HuH-7 (cell line): ENCODE data around the gene GSTM4.

Experiments
- DNase-seq: peaks from one replicate; pipeline ENCODE4 v3.0.0; 2011; ENCODE audit warnings: low spot score

The GSTM4 gene

GRCh38 chr1:109655615-109656519 is at the start of gene GSTM4:
Gene GSTM4, plus strand, starts transcription at chr1:109656099. Its CDS starts 291 bp downstream, at chr1:109656390.
- DNase-seq, result peak; percentile 84

DNA sequence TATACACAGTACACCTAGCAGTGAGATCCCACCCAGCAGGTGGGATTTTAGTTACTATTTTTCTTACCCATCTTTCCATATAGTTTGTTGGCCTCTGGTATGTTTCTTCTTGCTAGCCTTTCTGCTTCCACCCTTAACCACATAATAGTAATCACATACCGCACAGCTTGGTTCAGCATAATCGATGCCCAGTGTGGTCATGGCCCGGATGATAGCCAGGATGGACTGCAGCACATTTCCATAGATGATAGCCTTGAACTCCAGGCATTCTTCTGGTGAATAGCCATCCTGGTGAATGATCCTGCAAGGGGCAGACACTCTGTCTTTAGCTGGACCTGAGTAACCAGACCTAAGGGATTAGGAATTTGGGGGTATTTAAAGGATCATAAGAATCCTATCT is 46.0 kb upstream of the GSTM4 start:
- DNase-seq, result no peak

GRCh38 chr1:109610609-109611307 is 45.1 kb upstream of the GSTM4 start:
- no peak for DNase-seq

- no peak for DNase-seq
Observed at GRCh38 chr1:109611308-109611990, 44.5 kb upstream of the GSTM4 start.

- DNase-seq, result no peak
Observed at GRCh38 chr1:109613361-109614147, 42.3 kb upstream of the GSTM4 start.

GRCh38 chr1:109615879-109616278 is 40.0 kb upstream of the GSTM4 start:
- no peak for DNase-seq

DNA sequence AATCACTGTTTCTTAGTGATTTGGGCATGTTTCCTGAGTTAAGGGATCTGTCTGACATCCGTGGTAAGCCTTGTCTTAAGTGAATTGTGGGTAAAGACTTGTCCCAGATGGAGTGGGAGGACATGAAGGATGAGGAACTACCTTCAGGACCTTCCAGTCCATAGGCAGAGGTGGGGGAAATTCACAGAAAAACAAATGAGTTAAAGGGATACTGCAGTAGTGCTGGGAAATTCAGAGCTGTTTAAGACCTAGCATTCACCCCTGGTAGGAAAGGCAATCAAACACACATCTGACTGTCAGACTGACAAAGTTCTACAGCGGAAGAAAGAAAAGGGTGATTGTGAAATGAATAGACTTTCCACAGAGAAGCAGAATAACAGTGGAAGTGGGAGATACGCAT is 39.5 kb upstream of the GSTM4 start:
- no peak for DNase-seq

DNA sequence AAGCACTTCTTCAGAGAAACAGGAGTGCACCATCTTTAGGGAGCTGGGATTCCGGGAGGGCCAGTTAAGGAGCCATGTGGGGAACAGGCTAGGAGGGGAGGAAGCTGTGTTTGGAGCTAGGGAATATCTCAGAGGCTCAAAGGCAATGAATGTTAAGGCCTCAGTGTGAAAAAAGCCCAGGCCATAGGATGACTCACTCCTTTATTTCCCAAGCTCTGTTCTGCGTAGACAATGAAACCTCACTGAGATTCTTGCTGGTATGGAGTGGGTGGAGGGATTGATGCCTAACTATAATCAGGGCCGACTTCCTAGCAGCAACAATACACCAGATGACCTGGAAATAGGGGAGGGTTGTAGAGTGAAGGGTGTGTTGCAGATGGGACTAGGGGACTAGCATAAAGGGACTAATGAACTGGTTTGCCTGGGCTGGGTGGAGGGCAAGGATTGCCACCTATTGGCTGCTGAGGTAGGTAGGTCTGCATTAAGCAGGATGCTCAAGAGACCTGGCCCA is 38.6 kb upstream of the GSTM4 start:
- DNase-seq, result peak; percentile 43

DNA sequence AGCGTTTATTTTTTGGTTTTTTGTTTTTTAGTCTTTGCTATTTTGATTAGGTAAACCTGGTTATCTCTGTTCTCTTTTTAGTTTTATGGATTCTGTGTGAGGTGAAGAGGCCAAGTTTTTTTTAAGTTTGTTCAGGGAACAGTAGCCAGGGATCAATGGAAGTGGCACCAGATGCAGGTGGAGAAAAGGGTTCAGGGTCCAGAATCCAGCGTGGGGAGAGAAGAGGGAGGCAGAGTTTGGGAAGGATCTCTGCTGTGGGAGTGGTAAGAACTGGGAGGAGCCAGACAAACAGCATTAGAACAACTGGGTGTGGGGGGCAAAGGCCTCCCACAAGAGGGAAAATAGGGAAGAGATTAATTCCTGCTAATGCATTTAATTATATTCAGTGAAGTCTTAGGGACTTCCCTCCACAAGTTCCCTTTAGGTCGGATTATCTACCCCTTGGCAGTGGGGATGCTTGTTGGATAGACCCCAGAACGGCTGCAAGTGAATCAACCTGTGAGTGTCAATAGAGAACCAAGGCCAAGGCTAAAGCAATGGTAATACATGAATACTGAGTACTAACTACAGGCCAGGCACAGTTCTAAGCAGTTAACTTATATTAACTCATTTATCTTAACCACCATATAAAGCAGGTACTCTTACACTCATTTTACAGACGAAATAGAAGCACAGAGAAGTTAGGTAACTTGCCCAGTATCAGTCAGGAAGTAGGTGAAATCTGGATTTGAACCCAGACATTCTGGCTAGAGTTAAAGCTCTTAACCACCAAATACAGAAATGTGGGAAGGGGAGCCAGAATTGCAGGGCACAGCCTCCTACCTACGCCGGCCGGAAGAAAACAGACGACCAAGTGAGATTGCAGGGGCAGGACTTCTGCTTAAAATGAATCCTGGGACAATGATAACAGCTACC is 37.0 kb upstream of the GSTM4 start:
- DNase-seq, result peak; percentile 42

- peak; percentile 78 for DNase-seq
Observed at GRCh38 chr1:109619576-109620400, 36.1 kb upstream of the GSTM4 start, which contains the start of the genes AMPD2 and GNAT2. Gene AMPD2, plus strand, starts transcription at chr1:109619837. Its CDS starts 1,339 bp downstream, at chr1:109621176. Gene GNAT2, minus strand, starts transcription at chr1:109619616. Its CDS starts 6,746 bp downstream, at chr1:109612870.

GRCh38 chr1:109620401-109620791 is 35.5 kb upstream of the GSTM4 start:
- DNase-seq, result peak; percentile 70

GRCh38 chr1:109620841-109621286 is 35.0 kb upstream of the GSTM4 start:
- DNase-seq, result peak; percentile 97

GRCh38 chr1:109621379-109622136 is 34.3 kb upstream of the GSTM4 start:
- no peak for DNase-seq

DNA sequence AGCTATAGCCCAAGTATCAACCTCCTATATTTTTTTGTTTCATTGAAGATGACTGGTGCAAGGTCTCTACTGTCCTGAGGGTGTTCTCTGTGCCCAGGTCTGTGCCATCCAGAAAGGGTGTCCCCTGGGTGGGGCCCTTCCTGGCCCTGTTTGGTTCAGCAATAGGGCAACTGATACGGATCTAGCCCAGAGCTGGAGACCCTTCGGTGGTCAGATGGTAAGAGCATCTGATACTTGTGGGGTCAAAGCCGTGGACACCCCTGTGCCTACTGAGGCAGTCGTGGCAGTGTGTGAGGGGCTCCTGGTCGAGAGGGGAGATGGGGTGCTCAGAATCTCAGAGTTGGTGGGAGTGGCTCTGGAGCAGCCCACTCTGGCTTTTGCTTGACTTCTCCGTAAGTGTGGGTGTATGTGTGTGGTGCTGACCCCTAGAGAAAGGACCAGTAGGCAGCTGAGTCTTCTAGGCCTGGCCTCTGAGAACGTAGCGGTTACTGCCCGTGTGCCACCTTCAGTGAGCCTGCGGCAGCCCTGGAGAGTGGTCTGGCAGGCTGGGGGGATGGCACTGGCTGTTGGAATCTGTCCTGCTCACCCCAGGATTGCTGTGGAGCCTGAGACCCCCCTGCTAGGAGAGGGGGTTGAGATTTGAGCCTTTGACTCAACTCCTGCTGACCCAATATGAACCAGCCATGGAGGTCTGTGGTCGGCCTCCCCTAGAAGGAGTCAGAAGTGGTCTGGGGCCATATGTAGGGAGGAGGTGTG is 33.6 kb upstream of the GSTM4 start:
- no peak for DNase-seq

- no peak for DNase-seq
Observed at GRCh38 chr1:109622895-109623294, 33.0 kb upstream of the GSTM4 start.

DNA sequence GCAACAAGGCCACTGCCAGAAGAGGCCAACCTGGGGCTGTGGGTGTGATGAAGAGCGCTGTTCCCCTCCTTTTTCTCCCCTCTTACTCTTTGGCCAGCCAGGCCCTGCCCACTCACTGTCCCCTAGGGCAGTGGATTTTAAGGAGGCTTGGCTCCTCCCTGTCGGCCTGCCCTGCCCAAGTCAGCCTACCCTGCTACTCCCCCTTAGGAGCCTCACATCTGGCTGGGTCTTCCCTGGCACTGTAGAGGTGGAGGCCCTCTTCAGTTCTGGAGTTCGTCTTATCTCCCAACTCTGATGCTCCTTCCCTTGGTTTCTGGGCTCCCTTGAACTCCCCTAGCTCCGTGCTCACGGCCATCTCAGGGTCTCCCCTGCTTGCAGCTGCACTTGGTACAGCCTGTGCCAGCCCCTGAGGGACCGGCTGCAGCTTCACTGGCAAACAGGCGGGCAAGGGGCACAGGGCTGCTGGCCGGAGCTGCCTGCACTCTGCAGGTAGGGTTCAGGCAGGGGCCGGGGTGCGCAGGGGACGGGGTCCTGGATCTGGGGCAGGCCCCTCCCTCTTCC is 32.2 kb upstream of the GSTM4 start:
- DNase-seq, result no peak

DNA sequence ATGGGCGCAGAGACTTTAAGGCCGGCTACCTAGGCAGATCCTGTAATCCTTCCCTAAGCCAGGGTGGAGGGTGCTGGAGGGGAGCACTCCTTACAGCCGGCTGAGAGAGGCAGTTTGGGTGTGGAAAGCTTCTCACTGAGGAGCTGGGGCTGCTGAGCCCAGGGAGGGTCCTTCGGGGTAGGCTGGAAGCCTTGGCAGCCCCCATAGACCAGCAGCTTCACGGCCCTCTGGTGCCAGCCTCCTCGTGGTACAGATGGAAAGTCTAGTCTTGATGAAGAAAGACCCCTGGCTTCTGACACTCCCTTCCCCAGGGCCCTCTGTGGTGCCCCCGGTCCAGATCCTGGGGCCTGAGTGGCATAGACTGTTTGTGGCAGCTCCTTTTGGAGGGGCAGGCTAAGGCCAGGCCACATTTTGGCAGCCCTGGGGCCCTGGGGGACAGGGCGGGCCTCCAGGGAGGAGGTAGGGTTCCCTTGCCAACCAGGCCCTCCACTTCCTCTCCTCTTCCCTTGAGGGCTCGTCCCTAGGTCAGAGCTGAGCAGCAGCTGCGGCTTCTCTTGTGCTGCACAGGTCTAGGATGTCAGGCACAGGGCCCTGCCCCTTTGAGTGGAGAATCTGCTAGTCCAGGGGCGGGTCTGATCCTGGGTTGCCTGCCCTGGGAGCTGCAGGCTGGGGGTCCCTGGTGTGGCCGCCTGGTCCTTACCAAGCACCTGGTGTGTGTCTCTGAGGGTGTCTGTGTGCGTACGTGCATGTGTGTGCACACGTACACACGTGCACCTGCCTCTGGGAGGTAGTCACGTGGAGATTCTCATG is 31.5 kb upstream of the GSTM4 start:
- no peak for DNase-seq
